Fibroblast of skin of right quadriceps (primary cell): Measurements from ENCODE around the gene RETSAT.

Experiments used
- DNase-seq: peaks from one replicate; pipeline ENCODE4 v3.0.0-alpha.2; 2013

RETSAT gene

DNA sequence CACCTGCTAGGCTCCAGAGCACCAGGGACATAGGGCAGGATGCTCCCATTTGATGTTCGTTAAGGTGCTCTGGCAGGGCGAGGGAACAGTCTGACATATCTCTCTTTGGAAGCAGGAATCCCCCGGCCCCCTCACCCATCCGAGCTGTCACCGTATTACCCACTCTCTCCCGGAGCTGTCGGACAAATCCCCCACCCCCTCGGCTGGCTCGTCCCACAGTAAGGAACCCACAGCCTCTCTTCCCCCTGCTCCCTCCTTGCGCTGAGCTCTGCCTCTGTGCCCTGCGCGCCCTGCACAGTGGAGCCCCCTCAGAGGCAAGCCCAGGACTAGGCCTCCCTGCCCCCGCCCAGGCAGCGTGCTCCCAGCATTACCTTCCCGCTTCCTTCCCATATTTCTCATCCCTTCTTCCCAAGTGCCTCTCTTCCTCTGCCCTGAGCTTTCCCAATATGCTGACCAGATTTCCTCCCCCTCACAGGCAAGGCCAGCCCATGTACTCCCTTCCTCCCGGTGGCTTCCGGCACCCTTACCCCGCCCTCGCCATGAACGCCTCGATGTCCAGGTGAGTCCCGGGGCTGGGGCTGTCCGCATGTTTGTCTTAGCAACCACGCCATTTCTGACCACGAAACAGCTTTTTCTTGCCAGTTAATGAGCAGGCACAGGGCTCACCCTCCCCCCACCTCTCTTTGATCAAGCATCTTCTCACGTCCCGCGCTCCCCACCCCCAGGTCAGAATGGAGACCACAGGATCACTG lies 50.4 kb downstream of the RETSAT start:
- no peak for DNase-seq

DNA sequence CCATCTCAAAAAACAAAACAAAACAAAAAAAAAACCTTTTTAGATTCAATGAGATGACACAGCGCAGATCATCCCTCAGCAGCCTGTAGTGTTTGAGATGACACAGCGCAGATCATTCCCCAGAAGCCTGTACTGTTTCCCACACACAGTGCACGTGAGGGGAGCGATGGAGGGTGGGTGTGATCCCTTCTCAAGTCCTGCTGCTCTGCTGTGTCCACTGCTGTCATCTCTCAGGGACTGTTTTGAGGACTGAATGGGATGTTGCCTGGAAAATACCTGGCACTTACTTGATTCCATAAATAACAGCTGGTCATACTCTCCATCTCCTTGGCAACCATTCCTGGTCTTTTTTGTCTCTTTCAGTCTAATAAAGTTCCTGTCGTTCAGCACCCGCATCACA lies 52.2 kb downstream of the RETSAT start:
- DNase-seq: no peak
